Activated T-cell treated with anti-CD3 and anti-CD28 coated beads for 24 hours (primary cell): Measurements from ENCODE around the gene CABS1.

Source experiments
- DNase-seq: peaks from one replicate; pipeline ENCODE4 v3.0.0-alpha.2; 2020; ENCODE audit warnings: low read depth

Gene CABS1

GRCh38 chr4:70334681-70335080, at the start of gene CABS1:
TSS of gene CABS1 (plus strand) at chr4:70334981. CDS start at chr4:70335040, 59 bp downstream.
- DNase-seq: no peak

DNA sequence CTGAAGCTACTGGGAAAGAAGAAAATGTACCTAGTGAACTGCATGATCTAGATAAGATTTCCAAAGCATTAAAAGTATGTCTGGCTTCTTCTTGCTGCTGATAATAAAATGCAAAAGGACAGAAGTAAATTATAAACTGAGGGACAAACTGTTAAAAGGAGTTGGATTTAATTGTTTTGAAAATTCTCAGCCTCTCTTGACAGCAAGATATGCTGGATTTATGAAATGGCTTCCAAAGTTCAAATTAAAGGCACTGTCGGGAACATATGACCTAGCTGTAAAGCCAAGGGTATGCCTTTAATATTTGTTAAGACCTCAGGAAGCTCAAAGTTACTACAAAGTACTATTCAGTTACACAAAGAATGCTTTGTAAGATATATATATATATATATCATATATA, 46.1 kb upstream of the CABS1 start:
- DNase-seq: no peak

- no peak for DNase-seq
Measured at GRCh38 chr4:70291341-70291740, 43.4 kb upstream of the CABS1 start.

GRCh38 chr4:70297576-70297975, 37.2 kb upstream of the CABS1 start:
- no peak for DNase-seq

DNA sequence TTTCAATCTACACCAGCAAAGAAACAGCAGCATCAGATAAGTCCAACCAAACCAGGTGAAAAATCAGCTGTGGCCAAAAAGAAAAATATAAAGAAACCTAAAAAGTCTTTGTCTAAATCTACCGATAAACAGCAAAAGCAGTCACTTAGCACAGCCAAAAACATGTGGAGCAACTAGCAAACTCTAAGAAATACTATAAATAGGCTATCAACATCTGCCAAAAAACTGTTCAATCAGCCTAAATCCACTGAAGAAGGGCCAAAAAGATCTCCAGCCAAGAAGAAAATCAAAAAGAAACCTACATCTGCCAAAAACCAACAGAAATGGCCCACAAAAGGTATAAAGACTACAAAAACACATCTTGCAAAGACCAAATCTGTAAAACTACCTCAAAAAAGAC, 36.7 kb upstream of the CABS1 start:
- DNase-seq: no peak

DNA sequence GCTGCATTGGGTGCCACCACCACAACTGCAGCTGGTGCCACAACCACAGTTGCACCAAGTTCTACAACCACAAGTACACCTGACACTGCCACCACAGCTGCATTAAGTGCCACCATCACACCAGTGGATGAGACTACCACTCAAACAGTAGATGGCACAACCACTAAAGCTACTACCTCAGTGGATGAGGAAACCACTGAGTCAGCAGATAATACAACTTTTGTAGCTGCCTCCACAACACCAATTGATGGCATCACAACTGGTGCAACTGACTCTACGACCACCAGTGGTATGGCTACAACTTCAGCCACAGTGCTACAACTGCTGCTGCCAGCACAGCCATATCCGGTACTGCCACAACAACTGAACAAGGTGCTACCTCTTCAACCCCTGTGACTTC, 35.1 kb upstream of the CABS1 start:
- DNase-seq: no peak

GRCh38 chr4:70300215-70300614, 34.6 kb upstream of the CABS1 start:
- no peak for DNase-seq

GRCh38 chr4:70303090-70303489, 31.7 kb upstream of the CABS1 start:
- DNase-seq: no peak

DNA sequence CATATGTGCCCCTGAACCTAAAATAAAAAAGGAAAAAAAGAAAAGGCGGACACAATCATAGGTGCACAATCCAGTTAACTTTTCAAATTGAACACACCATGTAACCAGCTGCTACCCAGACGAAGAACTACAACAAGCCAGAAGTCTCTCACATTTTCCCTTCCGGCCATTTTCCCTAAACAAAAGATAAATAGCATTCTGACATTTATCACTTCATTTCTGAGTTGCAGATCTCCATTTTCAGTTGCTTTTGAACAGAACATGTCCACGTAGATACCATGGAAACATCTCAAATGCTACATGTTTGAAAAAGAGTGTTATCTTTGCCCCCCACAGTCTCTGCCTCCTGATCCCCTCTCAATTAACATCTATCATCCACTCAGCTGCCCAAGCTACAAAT, 29.2 kb upstream of the CABS1 start:
- DNase-seq: no peak

DNA sequence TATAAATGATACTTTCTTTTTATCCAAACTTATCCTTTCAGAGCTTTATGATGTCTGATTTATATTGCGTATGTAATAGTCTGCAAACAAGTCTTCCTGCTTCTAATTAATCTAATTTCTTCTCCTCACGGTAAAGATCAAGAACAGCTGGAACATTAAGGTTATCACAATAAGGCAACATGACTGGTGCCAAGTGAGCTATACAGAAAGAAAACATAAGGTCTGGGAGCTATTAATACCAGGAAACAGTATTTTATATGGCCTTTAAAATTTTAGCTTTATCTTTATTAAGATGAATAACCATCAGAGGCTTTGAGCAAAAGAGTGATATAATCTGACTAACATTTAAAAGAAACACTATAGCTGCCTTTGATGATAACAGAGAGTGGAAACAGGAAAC, 28.7 kb upstream of the CABS1 start:
- DNase-seq: no peak

- no peak for DNase-seq
Measured at GRCh38 chr4:70313736-70314135, 21.0 kb upstream of the CABS1 start.

DNA sequence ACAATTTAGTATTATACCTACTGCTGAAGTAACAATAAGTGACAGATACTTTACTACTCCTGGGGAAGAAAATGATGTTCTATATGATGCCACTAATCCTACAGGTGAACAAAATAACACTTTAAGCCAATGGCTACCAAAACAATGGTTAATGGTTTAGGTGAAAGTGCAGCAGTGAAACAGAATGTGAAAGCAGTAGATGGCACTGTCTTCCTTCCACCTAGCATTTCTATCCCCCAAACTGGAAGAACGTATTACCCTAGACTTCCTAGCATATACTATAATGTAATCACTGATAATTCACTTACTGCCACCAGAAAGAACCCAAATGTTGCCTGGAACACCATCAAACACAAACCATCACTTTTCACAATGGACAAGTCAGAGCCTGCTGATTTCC, 18.9 kb upstream of the CABS1 start:
- no peak for DNase-seq

- DNase-seq: no peak
Measured at GRCh38 chr4:70326052-70326451, 8.7 kb upstream of the CABS1 start.

GRCh38 chr4:70336043-70336442, 1.3 kb downstream of the CABS1 start:
- DNase-seq: no peak

GRCh38 chr4:70337886-70338420, 3.2 kb downstream of the CABS1 start:
- no peak for DNase-seq

- no peak for DNase-seq
Measured at GRCh38 chr4:70356185-70356584, 21.4 kb downstream of the CABS1 start.

GRCh38 chr4:70359115-70359661, 24.4 kb downstream of the CABS1 start:
- no peak for DNase-seq

DNA sequence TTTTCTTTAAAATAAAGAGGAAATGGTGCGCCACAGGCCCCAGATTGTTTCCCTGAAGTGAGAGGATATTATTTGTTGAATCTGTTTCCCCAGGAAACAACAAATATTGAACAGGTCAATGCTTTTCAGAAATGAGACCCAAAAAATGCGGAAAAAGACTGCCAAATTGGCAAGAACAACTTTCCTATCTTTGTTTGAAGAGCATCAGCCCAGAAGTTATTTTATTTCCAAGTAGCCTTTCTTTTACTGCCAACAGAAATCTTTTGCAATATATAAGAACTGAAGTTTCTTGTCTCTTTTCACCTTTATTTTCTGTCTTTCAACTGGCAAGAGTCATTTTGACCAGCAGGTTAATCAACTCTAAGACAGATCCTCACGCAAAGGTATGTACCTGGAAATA, 25.7 kb downstream of the CABS1 start, which contains the start of gene SMR3A:
TSS of gene SMR3A (plus strand) at position 301 of the 400 bp plus-strand sequence. CDS start 1,356 bp downstream, outside the sequence.
- DNase-seq: no peak

DNA sequence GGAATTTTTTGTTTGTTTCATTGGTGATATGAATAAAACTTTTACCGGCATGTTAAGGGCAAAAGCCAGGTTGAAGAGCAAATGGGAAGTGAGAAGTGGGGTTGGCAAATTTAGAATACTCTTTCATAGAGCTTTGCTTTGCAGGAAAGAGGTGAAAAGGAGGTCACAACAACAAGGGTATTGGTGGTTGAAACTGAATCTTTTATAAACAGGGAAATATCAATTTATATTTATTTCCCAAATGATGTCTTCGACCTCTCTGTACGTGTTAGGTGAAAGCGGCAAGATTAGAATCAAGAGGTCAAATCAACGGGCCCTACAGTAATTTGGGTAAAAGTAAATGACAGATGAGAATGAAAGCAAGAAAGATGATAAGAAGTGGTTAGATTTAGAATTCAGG, 29.2 kb downstream of the CABS1 start:
- no peak for DNase-seq

GRCh38 chr4:70365479-70365878, 30.7 kb downstream of the CABS1 start:
- DNase-seq: no peak

GRCh38 chr4:70367813-70368212, 33.0 kb downstream of the CABS1 start:
- no peak for DNase-seq

DNA sequence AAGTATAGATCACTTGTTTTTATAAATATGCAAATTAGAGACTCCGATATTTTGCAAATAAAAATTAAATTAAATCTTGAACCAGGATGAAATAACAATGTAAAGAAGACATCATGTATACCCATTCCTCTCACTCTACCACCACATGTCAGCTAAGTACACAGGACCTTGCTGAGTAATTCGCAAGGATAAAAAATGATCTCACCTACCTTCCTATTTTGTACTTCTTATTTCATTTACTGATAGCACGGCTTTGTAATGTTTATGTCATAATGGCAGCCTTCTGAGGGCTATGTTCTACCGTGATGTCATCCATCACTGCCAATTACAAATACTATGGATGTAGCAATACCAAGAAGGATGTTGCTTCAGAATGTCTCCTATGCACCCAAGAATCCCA, 37.2 kb downstream of the CABS1 start:
- no peak for DNase-seq

DNA sequence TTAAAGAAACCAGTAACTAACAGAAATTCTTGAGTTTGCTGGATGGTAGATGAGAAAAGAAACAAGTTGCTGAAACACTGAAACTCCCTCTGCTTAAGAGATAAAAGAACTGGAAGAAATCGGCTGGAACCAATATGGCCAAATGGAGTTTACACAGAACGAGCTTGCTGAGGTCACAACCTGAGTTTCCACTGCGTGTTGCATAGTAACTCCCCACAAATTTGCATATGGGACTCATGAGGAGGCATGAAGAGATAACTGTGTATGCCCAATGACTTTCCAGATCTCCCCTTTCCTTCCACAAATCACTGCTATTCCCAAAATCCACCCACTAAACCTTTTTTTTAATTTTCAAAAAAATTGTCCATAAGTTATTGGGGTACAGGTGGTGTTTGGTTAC, 38.0 kb downstream of the CABS1 start:
- no peak for DNase-seq

DNA sequence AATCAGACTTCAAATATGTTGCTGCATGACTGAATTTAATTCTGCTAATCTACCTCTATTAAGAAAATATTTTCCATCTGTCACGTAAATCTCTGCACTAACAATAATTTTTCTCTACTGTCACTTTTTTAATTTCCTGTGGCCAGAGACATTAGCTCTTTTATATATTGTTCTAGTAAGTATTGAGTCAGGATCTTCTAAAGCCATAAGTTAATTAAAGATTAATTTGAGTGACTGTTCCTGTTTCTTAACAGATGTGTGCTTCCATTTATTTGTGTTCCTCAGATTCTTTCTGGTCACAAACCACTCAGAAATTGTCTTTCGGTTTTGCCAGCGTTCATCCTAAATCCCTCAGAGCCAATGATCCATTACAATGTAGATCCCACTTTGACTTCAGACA, 45.8 kb downstream of the CABS1 start:
- no peak for DNase-seq
